SK-N-SH treated with all-trans-retinoic acid at 6 μM for 48 hours (cell line): ENCODE results near the gene ARSJ.

Experiments
- ARNTL ChIP-seq: fragments of 450-650 bp; formaldehyde crosslinking; IDR thresholded peaks from 2 replicates; pipeline ENCODE4 v1.5.0; 2020; ENCODE audit warnings: low read depth, mild to moderate bottlenecking, moderate library complexity, borderline replicate concordance
- BACH2 ChIP-seq: fragments of 250-450 bp; sonication (Bioruptor Pico); IDR thresholded peaks from 2 replicates; pipeline ENCODE4 v1.9.0; 2021; ENCODE audit warnings: mild to moderate bottlenecking, borderline replicate concordance
- CREB5 ChIP-seq: fragments of 250-450 bp; sonication (Bioruptor Pico); IDR thresholded peaks from 2 replicates; pipeline ENCODE4 v1.5.1; 2020; ENCODE audit warnings: low read depth, mild to moderate bottlenecking, moderate library complexity
- CSDC2 ChIP-seq: fragments of 250-450 bp; sonication (Bioruptor Pico); IDR thresholded peaks from 2 replicates; pipeline ENCODE4 v1.5.0; 2020; ENCODE audit warnings: mild to moderate bottlenecking, moderate library complexity
- ESRRG ChIP-seq: fragments of 250-450 bp; sonication (Bioruptor Pico); IDR thresholded peaks from 2 replicates; pipeline ENCODE4 v1.6.1; 2021; ENCODE audit warnings: mild to moderate bottlenecking
- ISL1 ChIP-seq: fragments of 250-450 bp; sonication (Bioruptor Pico); IDR thresholded peaks from 2 replicates; pipeline ENCODE4 v2.1.2; 2022; ENCODE audit warnings: mild to moderate bottlenecking, moderate library complexity
- PATZ1 ChIP-seq: fragments of 250-450 bp; sonication (Bioruptor Pico); IDR thresholded peaks from 2 replicates; pipeline ENCODE4 v1.8.0; 2020; ENCODE audit warnings: mild to moderate bottlenecking, moderate library complexity, borderline replicate concordance
- SNAI2 ChIP-seq: fragments of 250-450 bp; sonication (Bioruptor Pico); IDR thresholded peaks from 2 replicates; pipeline ENCODE4 v1.5.0; 2020; ENCODE audit warnings: mild to moderate bottlenecking, moderate library complexity
- TCF4 ChIP-seq: fragments of 250-450 bp; sonication (Bioruptor Pico); IDR thresholded peaks from 2 replicates; pipeline ENCODE4 v1.8.0; 2021; ENCODE audit warnings: mild to moderate bottlenecking, moderate library complexity, borderline replicate concordance
- TOX ChIP-seq: fragments of 250-450 bp; sonication (Bioruptor Pico); IDR thresholded peaks from 2 replicates; pipeline ENCODE4 v1.8.0; 2021; ENCODE audit warnings: mild to moderate bottlenecking, moderate library complexity, borderline replicate concordance
- ZFP30 ChIP-seq: fragments of 450-650 bp; formaldehyde crosslinking; IDR thresholded peaks from 2 replicates; pipeline ENCODE4 v1.5.0; 2022; ENCODE audit warnings: mild to moderate bottlenecking, moderate library complexity
- ZNF565 ChIP-seq: fragments of 450-650 bp; formaldehyde crosslinking; conservative IDR thresholded peaks from 2 replicates; pipeline ENCODE4 v1.5.0; 2020; ENCODE audit warnings: low read depth, mild to moderate bottlenecking, moderate library complexity
- ZNF70 ChIP-seq: fragments of 450-650 bp; formaldehyde crosslinking; IDR thresholded peaks from 2 replicates; pipeline ENCODE4 v1.5.0; 2020; ENCODE audit warnings: mild to moderate bottlenecking, moderate library complexity
- TF ChIP-seq, protein P1 (sequence below): fragments of 250-450 bp; sonication (Bioruptor Pico); IDR thresholded peaks from 2 replicates; pipeline ENCODE4 v1.5.1; 2021; ENCODE audit warnings: mild to moderate bottlenecking, moderate library complexity

GRCh38 chr4:113950207-113950606 lies 29.2 kb downstream of the ARSJ start:
- TF ChIP-seq TOX (CRISPR knock-in tag) (no peak), PATZ1 (CRISPR knock-in tag) (no peak), BACH2 (CRISPR knock-in tag) (no peak), CREB5 (no peak), ZNF70 (CRISPR knock-in tag) (no peak), CSDC2 (no peak), ESRRG (CRISPR knock-in tag) (no peak), ARNTL (CRISPR knock-in tag) (no peak), ZNF565 (CRISPR knock-in tag) (no peak), ISL1 (CRISPR knock-in tag) (no peak), ZFP30 (CRISPR knock-in tag) (no peak), TCF4 (CRISPR knock-in tag) (no peak), SNAI2 (no peak)
- TF ChIP-seq, protein P1, sequence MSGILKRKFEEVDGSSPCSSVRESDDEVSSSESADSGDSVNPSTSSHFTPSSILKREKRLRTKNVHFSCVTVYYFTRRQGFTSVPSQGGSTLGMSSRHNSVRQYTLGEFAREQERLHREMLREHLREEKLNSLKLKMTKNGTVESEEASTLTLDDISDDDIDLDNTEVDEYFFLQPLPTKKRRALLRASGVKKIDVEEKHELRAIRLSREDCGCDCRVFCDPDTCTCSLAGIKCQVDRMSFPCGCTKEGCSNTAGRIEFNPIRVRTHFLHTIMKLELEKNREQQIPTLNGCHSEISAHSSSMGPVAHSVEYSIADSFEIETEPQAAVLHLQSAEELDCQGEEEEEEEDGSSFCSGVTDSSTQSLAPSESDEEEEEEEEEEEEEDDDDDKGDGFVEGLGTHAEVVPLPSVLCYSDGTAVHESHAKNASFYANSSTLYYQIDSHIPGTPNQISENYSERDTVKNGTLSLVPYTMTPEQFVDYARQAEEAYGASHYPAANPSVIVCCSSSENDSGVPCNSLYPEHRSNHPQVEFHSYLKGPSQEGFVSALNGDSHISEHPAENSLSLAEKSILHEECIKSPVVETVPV (CRISPR knock-in tag), result no peak
